HG02870 (cell line): ENCODE data around the gene ODF2L.
A peak's percentile ranks its signal among the peaks of the same experiment; 100 is the strongest.
"Not testable (repeated sequence)": the region's sequence is repeated elsewhere in the genome, so short reads cannot be mapped to it uniquely, and the experiment has no call there.

Experiments
- ATAC-seq: cut with Tn5 transposase; IDR thresholded peaks from one replicate; pipeline ENCODE4 v1.9.1; 2021; ENCODE audit warnings: mild to moderate bottlenecking, moderate library complexity; ENCODE audit not compliant: unreplicated experiment

Gene ODF2L

GRCh38 chr1:86387916-86388627 lies 8.1 kb downstream of the ODF2L start:
- ATAC-seq: no peak

DNA sequence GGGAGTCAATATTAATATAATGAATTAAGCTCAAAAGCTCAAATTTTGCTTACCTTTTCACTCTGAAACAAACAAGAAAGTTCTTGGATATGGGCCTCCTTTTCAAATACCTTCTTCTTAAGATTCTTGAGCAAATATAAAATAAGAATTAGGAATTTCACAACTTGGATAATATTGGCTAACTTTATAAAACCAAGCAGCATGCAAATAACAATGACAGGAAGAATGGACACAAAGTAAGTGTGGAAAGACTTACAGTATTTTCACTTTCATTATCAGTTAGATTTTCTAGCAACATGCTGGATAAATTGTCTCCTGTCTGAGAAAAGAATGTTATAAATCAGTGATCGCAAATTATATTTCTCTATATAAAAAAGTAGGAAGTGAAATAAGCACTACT lies 13.2 kb downstream of the ODF2L start:
- no peak for ATAC-seq

DNA sequence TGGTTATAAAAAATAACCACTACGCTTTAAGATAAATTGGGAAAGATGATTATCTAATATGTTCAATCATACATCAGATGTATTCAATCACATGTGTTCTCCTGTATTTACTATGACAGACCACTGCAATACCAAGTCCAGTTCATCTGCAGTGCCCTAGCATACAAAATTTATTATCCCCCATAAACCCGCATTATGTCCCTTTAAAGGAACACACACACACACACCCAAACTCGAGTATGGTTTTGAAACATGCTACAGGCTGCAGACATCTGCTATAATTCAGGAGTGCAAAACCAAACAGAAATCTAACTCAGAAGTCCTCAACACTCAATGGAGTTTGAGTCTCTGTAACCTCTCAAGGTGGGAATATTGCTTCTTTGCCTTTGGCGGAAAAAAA lies 14.9 kb downstream of the ODF2L start:
- no peak for ATAC-seq

DNA sequence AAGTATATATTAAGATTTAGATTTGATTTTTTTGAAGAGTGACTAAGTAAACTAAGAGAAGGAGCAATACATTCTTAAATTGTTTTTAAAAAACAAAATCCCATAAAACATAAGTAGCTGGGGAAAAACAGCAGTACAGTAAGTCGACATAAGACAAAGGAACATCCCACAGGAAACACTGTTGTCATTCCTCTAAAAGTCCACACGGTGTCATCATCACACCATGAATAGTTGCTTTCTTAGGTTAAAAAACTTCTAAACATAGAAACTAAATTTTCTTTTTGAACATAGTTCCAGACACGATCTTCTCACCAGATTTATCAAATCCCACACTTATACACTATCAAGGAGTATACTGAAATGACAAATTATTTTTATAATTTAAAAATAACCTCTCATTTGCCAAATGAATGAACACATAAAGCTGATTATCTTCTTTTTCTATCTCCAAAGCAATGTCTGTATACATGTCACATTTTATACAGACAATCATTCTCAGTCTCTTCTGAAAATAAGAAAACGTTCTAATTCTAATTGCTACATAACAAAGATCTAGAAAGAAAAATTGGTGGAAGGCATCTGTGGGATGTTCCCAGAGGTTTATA lies 15.8 kb downstream of the ODF2L start:
- peak; percentile 82 for ATAC-seq

DNA sequence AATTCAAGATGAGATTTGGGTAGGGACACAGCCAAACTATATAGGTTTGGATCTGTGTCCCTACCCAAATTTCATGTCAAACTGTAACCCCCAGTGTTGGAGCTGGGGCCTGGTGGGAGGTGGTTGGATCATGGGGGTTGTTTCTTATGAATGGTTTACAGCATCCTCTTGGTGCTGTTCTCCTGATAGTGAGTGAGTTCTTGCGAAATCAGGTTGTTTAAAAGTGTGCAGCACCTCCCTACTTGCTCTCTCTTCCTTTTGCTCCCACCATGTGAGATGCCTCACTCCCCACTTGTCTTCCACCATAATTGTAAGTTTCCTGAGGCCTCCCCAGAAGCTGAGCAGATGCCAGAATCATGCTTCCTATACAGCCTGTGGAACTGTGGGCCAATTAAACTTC lies 17.3 kb downstream of the ODF2L start:
- ATAC-seq: no peak

- ATAC-seq: no peak
Measured at GRCh38 chr1:86377341-86377740, 18.8 kb downstream of the ODF2L start.

DNA sequence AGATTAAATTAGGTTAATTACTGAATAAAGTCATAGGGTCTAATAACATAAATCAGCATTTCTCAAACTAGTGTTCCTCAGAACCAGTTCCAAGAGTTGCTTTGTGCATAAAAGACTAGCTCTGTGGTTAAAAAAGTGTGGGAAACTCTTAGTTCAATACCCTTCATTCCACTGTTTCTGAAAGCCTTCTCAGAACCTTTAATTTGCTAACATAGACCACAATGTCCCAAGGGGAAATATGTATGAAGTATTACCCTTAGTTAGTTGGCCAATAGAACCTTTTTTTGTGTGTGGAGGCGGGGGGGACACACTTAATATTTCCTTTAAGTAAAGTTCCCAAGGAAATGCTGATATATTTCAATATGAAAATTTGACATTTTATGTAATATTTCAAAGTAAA lies 20.4 kb downstream of the ODF2L start:
- no peak for ATAC-seq

DNA sequence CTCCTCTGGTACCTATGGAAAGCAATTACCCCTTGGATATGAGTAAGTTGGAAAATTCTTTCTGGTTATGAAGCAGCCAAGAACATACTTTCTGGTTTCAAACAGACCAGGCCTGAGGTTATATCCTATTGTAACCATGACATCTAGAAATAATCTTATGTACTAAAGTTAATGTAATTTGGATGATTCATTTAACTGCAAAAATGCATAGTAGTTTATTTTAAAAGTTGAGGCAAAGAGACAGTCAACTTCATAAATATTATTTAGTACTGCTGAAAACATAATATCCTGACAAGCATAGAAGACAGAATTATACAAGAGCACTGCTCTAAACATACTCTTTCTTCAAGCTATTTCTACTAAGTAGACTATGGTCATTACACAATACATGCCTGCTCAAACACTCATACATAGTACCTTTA lies 25.5 kb downstream of the ODF2L start:
- no peak for ATAC-seq

- no peak for ATAC-seq
Measured at GRCh38 chr1:86365896-86366295, 30.2 kb downstream of the ODF2L start.

GRCh38 chr1:86362807-86363206 lies 33.3 kb downstream of the ODF2L start:
- no peak for ATAC-seq

DNA sequence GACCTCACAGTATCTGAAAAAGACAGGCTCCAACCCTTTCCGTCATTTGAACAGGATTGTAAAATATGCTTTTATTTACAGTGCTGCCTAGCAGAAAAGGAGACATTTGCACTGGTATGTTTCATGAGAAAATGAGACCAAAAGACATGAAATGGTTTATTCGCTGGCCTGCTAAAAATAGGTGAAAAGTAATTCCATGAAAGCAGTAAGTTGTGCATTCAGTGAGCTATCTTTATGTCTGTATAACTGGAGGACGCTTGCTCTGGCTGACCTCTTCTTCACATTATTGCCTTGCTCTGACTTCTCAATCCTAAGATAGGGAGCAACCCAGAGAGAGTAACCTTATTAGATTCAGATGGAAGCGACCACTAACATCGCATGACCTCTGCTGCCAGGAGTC lies 38.3 kb downstream of the ODF2L start:
- no peak for ATAC-seq

GRCh38 chr1:86356247-86356646 lies 39.9 kb downstream of the ODF2L start:
- no peak for ATAC-seq

GRCh38 chr1:86352086-86352485 lies 44.0 kb downstream of the ODF2L start:
- ATAC-seq: no peak

- ATAC-seq: not testable (repeated sequence)
Measured at GRCh38 chr1:86350230-86350629, 45.9 kb downstream of the ODF2L start.

GRCh38 chr1:86346388-86346787 lies 49.7 kb downstream of the ODF2L start:
- ATAC-seq: no peak

GRCh38 chr1:86345042-86345441 lies 51.1 kb downstream of the ODF2L start:
- no peak for ATAC-seq

GRCh38 chr1:86339906-86340305 lies 56.2 kb downstream of the ODF2L start:
- ATAC-seq: no peak

DNA sequence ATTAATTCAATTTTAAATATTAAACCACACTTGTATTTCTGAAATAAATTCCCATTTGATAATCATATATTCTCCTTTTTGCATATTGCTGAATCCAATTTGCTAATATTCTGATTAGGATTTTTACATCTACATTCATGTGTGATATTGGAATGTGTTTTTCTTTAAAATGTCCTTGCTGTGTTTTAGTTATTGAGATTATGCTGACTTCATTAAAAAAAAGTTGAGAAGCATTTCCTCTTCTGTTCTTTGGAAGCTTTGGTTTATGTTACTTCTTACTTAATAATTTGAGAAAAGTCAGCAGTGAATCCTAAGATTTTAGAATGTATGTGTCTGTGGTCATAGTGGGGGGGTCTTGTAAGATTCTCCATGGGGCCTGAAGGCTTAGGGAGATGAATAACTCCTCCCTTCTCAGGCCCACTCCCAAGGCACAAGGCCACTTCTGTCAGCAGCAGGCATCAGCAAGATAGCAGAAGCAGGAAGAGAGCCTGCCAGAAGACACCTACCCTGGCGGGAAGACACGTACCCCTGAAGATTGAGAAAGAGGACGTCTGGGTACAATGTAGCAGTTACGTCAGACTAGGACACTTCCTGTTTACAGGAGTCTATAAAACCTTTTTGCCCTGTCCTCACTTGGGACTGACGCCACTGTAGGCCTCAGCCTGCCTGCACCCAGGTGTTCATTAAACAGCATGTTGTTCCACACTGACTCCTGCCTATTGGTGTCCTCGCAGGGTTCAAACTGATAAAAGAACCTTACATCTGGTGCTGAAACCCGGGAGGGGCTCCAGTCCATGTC lies 56.9 kb downstream of the ODF2L start:
- no peak for ATAC-seq

DNA sequence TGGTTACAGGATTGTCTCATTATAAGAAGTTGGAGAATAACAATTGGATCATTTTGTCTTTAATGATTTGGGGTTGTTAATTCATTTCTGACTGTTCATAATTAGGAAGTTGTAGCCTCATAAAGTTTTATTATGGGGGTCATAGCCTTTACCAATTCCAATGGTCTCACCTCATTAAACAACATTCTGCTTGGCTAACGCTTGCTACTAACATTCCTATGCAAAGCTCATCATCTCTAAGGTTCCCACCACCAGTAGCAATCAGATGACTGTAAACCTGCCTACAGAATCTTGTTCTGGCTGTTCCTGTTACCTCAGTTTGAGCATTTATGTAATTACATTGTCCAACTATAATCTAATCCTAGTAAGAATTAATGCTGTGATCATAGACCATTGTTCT lies 60.2 kb downstream of the ODF2L start:
- no peak for ATAC-seq

DNA sequence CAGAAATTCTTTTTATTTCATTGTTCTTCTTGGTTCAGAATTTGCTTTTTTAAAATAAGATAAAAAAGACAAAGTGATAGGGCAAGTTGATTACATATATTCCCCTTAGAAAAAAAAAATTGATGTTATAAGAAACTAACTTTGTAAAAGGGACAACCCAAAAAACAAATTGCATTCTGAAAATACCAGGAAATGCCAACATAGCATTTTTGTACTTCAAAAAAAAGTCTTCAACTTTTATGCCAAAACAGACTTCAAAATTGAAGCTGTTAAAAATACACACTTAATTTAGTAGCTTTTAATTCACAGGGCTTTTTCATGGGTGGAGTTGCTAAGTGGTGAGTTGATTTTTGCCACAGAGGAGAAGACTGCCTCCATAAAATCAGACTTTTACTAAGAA lies 70.9 kb downstream of the ODF2L start:
- ATAC-seq: no peak

DNA sequence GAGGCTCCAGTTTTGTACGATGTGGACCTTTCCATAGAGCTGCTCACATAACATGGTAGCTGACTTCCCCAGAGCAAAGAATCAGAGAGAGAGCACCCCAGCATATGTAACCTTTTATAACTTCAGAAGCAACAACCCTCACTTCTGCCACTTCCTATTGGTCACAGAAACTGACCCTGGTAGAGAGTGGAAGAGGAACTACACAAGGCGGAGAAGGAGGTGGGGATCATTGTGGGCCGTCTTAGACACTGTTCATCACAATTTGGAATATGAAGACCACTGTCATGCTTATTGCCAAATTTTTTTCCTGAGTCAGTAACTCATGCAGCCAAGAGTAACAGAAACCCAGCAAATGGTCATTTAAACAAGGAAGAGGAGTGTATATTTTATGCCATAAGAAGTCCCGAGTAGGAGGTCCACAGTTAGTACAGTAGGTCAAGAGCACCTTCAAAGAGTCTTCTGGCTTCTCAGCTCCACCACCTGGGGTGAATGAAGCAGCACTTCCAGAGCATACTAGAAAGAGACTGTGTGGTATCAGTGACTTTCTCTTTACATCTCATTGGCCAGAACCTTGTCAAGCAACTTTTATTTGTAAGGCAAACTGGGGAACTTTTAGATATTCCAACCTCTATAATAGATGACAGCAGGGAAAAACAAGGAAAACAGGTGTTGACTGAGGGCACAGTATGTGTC lies 71.8 kb downstream of the ODF2L start:
- no peak for ATAC-seq
